PC-3 (cell line): Measurements from ENCODE around the gene SVIL. TPM values are rescaled to one million over a fixed set of nuclear protein-coding genes. Genes with fewer than 3 reads are reported as not detected.

Experiments
- ATAC-seq: fragments of 200-7000 bp; cut with Tn5 transposase; 2 replicates; pipeline ENCODE4 v1.9.1; 2020; ENCODE audit warnings: mild to moderate bottlenecking, moderate library complexity
- BruUV-seq: library from RNA; stranded (reverse); fragments of 400-500 nt; replicated peaks from 2 replicates; lab custom pipeline; 2021; lab: Mats Ljungman, UMichigan
- CTCF ChIA-PET: fragments of 300-600 bp; sonication (Branson Sonifier 250); formaldehyde crosslinking; loops from one replicate; lab custom pipeline; 2022; ENCODE audit warnings: antibody characterized with exemption; lab: Charles Lee
- POLR2A ChIA-PET: fragments of 300-600 bp; sonication (Branson Sonifier 250); formaldehyde crosslinking; loops from one replicate; lab custom pipeline; 2022; ENCODE audit warnings: antibody characterized with exemption; ENCODE audit not compliant: unreplicated experiment; lab: Charles Lee
- DNase-seq: peaks from one replicate; pipeline ENCODE4 v3.0.0-alpha.2; 2015
- H2AFZ ChIP-seq: fragments of 300-600 bp; sonication (generic); 2 replicates; pipeline ENCODE4 v1.6.0; 2016; ENCODE audit warnings: antibody characterized with exemption, low read length
- H3F3A ChIP-seq: fragments of 300-600 bp; sonication (generic); one replicate; pipeline ENCODE4 v1.6.0; 2017; ENCODE audit warnings: antibody characterized with exemption, low read length, control low read depth, mild to moderate bottlenecking; ENCODE audit not compliant: unreplicated experiment
- H3K27ac ChIP-seq: fragments of 300-600 bp; sonication (generic); 2 replicates; pipeline ENCODE4 v1.5.1; 2016; ENCODE audit warnings: mild to moderate bottlenecking, low read length
- H3K27me3 ChIP-seq: fragments of 300-600 bp; sonication (generic); 2 replicates; pipeline ENCODE4 v1.6.1; 2016; ENCODE audit warnings: low read length, mixed read lengths
- H3K36me3 ChIP-seq: fragments of 300-600 bp; sonication (generic); 2 replicates; pipeline ENCODE4 v1.6.1; 2016; ENCODE audit warnings: low read depth, mixed run types, low read length, mixed read lengths
- H3K4me1 ChIP-seq: fragments of 300-600 bp; sonication (generic); 2 replicates; pipeline ENCODE4 v1.5.1; 2016; ENCODE audit warnings: low read length; ENCODE audit not compliant: insufficient read depth
- H3K4me2 ChIP-seq: fragments of 300-600 bp; sonication (generic); 2 replicates; pipeline ENCODE4 v1.6.0; 2016; ENCODE audit warnings: low read length
- H3K4me3 ChIP-seq: fragments of 300-600 bp; sonication (generic); 2 replicates; pipeline ENCODE4 v1.5.1; 2016; ENCODE audit warnings: mild to moderate bottlenecking, low read length, mixed read lengths
- H3K79me2 ChIP-seq: fragments of 300-600 bp; sonication (generic); 2 replicates; pipeline ENCODE4 v1.6.1; 2017; ENCODE audit warnings: low read length, mixed read lengths
- H3K9ac ChIP-seq: fragments of 300-600 bp; sonication (generic); 2 replicates; pipeline ENCODE4 v1.6.0; 2016; ENCODE audit warnings: mild to moderate bottlenecking, low read length
- H3K9me2 ChIP-seq: fragments of 300-600 bp; sonication (generic); replicated peaks from 2 replicates; pipeline ENCODE4 v1.6.1; 2016; ENCODE audit warnings: mixed run types, low read length, mixed read lengths
- H3K9me3 ChIP-seq: fragments of 300-600 bp; sonication (generic); 2 replicates; pipeline ENCODE4 v1.6.1; 2016; ENCODE audit warnings: low read length, mixed read lengths
- H4K20me1 ChIP-seq: fragments of 300-600 bp; sonication (generic); 2 replicates; pipeline ENCODE4 v1.6.1; 2016; ENCODE audit warnings: low read length, mixed read lengths
- EZH2 ChIP-seq: fragments of 300-600 bp; sonication (generic); IDR thresholded peaks from one replicate; pipeline ENCODE4 v1.6.1; 2017; ENCODE audit warnings: antibody characterized with exemption, mild to moderate bottlenecking, low read length; ENCODE audit not compliant: unreplicated experiment
- EZH2phosphoT487 ChIP-seq: fragments of 300-600 bp; sonication (generic); IDR thresholded peaks from 2 replicates; pipeline ENCODE4 v1.6.1; 2018; ENCODE audit warnings: mild to moderate bottlenecking, antibody characterized with exemption, low read length, borderline replicate concordance
- intact Hi-C: fragments of 100-400 bp; cut with micrococcal nuclease; formaldehyde crosslinking; loops from 2 replicates; pipeline ENCODE4 v1.9.0; 2023
- total RNA-seq: library from RNA; depleted of rRNA; stranded (reverse); fragments of >200 nt; gene quantifications from 2 replicates; pipeline ENCODE4 v1.2.3, GENCODE V29; 2014
- TF ChIP-seq, protein P1 (sequence below): fragments of 300-600 bp; sonication (generic); conservative IDR thresholded peaks from 2 replicates; pipeline ENCODE4 v1.5.1; 2017; ENCODE audit warnings: antibody characterized with exemption, low read depth, mild to moderate bottlenecking, low read length

SVIL gene
- total RNA-seq, 1 experiment from 2014 or later = 19.2 TPM

GRCh38 chr10:29591651-29591968, 43.2 kb downstream of the SVIL start:
- Histone ChIP-seq H3K4me3 (no peak overlapping the region), H3K9me2 (no peaks in the 10 kb centered on the region), H3K4me2 (no peak overlapping the region), H3K4me1 (peaks cover 37% of the 10 kb centered on the region), H4K20me1 (no peaks in the 10 kb centered on the region), H3K27ac (peak overlapping the region; percentile 96), H3K27me3 (no peaks in the 10 kb centered on the region), H2AFZ (no peak overlapping the region), H3K9ac (no peak overlapping the region), H3K79me2 (peaks cover 9% of the 10 kb centered on the region; the same call in 1 of the 2 replicates), H3F3A (no peaks in the 10 kb centered on the region), H3K36me3 (no peaks in the 10 kb centered on the region), H3K9me3 (no peaks in the 10 kb centered on the region)
- CTCF ChIA-PET = interaction anchor here (0.5 to 1.0 kb wide), 3 partner anchors 36 to 77 kb away, joined by 3 to 6 read pairs (median 4); no protein-coding TSS in a partner anchor
- intact Hi-C loops = loop anchor here (1.0 to 5.0 kb wide), 6 partner anchors 37 to 267 kb away; no protein-coding TSS in a partner anchor
- DNase-seq (no peak), ATAC-seq (no peak; the same call in 1 of the 2 replicates)
- TF ChIP-seq, protein P1, sequence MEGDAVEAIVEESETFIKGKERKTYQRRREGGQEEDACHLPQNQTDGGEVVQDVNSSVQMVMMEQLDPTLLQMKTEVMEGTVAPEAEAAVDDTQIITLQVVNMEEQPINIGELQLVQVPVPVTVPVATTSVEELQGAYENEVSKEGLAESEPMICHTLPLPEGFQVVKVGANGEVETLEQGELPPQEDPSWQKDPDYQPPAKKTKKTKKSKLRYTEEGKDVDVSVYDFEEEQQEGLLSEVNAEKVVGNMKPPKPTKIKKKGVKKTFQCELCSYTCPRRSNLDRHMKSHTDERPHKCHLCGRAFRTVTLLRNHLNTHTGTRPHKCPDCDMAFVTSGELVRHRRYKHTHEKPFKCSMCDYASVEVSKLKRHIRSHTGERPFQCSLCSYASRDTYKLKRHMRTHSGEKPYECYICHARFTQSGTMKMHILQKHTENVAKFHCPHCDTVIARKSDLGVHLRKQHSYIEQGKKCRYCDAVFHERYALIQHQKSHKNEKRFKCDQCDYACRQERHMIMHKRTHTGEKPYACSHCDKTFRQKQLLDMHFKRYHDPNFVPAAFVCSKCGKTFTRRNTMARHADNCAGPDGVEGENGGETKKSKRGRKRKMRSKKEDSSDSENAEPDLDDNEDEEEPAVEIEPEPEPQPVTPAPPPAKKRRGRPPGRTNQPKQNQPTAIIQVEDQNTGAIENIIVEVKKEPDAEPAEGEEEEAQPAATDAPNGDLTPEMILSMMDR = no peak
- TF ChIP-seq EZH2 = no peak
- TF ChIP-seq EZH2phosphoT487 = no peak
- TSS peak; percentile 71 for BruUV-seq
- POLR2A ChIA-PET = no interaction called here

- TF ChIP-seq EZH2 = no peak
- no peak for TF ChIP-seq EZH2phosphoT487
- TF ChIP-seq, protein P1 = peak; percentile 2; the same call in 1 of the 2 replicates
- intact Hi-C loops = loop anchor here (1.0 to 5.0 kb wide), 7 partner anchors 38 to 268 kb away; no protein-coding TSS in a partner anchor
- Histone ChIP-seq H3K9me2 (no peaks in the 10 kb centered on the region), H3K4me2 (peak overlapping the region; percentile 64), H3K4me1 (peaks cover 37% of the 10 kb centered on the region), H3K27me3 (no peaks in the 10 kb centered on the region), H3K9ac (peak overlapping the region; percentile 76), H3K36me3 (no peaks in the 10 kb centered on the region), H4K20me1 (no peaks in the 10 kb centered on the region), H3K4me3 (no peak overlapping the region), H3K27ac (peak overlapping the region; percentile 96), H3F3A (no peaks in the 10 kb centered on the region), H2AFZ (no peak overlapping the region), H3K9me3 (no peaks in the 10 kb centered on the region), H3K79me2 (peaks cover 9% of the 10 kb centered on the region; the same call in 1 of the 2 replicates)
- TSS peak; percentile 31 for BruUV-seq
- ChIA-PET CTCF (interaction anchor here (0.5 to 1.1 kb wide), 5 partner anchors 28 to 145 kb away, joined by 3 to 6 read pairs (median 3); no protein-coding TSS in a partner anchor), POLR2A (no interaction called here)
- peak; percentile 61 for ATAC-seq
- DNase-seq = peak; percentile 4
Observed at GRCh38 chr10:29590915-29591650, 43.7 kb downstream of the SVIL start.
